HG03460 (cell line): ENCODE results near the gene ASPG.

Experiments
- ATAC-seq: cut with Tn5 transposase; IDR thresholded peaks from one replicate; pipeline ENCODE4 v1.9.1; 2021; ENCODE audit not compliant: unreplicated experiment

Gene ASPG

DNA sequence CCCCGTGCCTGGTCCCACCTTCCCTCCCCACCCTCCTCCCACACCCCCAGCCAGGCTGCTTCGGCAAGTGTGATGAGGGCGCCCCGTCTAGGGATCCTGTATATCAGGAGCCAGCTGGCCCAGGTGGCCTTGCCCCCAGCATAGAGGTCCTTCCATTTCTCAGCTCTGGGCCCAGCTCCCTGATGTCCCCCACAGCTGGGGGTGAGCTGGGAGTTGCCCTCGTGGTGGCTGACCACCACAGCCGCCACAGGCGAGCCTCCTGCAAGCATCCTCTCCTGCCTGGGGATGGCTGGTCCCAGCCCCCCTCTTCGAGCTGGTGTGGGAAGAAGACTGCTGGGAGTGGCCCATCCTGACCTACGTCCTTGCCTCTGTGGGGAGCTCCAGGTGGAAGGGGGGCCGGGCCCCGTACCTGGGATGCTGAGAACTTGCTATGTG, 7.4 kb downstream of the ASPG start:
- no peak for ATAC-seq

GRCh38 chr14:104093366-104094055, 8.0 kb downstream of the ASPG start:
- ATAC-seq = no peak

DNA sequence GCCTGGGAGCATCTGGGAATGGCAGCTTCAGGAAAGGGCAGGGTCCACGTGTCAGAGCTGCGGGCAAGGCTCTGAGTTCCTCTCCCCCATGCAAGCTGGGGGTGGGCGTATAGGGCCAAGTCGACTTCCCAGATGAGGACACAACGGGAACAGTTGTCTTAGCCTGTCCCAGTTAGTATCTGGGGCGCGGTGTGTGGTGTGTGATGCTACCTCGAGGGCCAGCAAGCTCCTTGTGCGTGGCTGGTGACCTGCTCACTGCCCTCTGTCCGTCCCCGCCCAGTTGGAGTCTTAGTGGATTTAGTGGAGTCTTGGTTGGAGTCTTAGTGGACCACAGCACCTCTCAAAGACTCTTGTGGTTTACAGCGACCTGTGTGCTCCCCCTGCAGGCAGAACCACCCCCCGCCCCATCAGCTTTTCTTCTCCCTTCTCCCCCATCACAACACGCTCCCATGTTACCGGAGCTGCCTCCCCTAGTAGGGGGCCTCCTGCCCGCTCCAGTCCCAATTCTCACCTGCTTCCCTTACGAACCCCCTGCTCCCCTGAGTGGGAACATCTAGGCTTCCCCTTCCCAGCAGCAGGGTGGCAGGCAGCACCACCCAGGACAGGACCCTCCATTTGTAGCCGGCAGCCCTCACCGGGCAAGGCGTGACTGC, 8.7 kb downstream of the ASPG start:
- no peak for ATAC-seq

DNA sequence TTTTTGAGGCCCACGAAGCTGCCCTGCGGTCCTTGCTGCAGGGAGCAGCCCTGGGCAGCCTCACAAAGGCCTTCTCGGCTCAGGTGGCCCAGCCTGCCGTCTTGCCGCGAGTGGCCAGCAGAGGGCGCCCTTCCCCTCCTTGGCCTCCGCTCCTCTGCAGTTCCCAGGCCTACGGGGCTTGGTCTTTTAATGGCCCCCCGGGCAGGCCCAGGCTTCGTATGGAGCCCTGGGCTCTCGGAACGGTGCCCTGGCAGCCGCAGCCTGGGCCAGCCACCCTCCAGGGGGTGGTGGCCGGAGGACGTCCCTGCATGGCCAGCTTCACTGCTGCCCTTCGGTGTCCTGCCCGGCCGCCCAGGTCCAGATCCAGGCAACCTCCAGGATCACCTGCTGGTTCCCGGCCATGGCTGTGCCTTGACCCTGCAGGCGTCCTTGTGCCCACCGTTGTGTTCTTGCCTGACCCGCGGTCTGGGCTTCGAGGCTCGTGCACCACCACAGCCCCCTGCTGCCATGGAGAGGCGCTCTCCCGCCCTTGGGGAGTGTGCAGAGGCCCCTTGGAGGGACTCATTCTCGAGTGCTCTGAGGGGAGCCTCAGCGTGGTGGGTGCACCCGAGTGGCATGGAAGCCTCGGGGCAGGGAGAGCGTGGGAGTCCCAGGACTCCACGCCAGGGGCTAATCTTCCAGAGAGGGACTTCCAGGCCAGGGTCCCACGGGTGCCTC, 9.4 kb downstream of the ASPG start:
- ATAC-seq = no peak

DNA sequence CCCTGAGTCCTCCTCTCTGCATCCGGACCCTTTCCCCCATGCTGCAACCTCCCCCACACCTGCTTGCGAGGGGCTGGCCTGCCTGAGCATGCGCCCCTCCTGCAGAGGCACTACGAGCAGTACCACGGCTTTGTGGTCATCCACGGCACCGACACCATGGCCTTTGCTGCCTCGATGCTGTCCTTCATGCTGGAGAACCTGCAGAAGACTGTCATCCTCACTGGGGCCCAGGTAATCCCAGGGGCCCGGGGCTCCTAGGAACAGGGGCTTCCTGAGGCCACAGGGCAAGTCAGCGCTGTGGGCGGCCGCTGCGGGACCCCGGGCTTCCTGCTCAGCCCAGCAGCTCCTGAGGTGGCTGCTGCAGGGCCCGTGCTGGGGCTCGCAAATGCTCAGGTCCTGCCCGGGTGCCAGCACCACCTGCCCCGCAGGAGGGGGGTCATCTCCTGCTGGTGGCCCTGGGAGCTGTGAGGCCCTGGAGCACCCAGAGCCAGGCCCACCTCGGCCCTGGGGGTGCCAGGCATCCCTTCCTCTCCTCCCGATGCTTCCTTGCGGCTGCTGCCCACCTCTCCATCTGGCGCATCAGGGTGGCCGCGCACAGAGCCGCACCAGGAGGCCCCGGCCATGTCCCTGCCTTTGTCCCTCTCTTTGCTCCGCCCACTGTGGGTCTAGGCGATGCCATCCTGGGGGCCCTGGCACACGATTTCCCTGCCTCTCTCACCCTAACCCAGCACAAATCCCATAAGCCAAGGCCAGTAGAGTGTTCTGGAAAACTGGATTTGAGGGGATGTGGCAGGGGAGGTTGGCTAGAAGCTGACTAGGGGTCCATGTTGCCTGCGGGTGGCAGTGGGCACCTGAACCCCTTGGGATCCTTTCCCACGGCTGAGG, 10.2 kb downstream of the ASPG start:
- ATAC-seq = no peak

DNA sequence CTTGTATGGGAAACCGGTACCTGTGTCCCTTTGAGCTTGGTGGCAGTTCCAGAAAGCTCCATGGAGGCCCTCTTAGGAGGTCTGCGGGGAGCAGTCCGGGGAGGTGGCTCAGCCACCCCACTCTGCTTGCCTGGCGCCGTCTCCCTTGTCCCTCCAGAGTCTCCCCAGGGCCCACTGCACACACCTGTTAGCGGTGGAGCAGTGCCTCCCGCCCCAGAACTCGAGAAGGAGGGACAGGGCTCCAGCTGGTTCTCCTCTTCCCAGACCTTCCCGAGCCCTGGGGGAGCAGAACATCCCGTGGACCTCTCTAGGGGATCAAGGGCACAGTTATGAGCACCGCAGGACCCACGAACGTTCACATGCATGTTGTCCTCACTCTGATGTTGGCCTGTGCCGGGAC, 10.8 kb downstream of the ASPG start:
- no peak for ATAC-seq

DNA sequence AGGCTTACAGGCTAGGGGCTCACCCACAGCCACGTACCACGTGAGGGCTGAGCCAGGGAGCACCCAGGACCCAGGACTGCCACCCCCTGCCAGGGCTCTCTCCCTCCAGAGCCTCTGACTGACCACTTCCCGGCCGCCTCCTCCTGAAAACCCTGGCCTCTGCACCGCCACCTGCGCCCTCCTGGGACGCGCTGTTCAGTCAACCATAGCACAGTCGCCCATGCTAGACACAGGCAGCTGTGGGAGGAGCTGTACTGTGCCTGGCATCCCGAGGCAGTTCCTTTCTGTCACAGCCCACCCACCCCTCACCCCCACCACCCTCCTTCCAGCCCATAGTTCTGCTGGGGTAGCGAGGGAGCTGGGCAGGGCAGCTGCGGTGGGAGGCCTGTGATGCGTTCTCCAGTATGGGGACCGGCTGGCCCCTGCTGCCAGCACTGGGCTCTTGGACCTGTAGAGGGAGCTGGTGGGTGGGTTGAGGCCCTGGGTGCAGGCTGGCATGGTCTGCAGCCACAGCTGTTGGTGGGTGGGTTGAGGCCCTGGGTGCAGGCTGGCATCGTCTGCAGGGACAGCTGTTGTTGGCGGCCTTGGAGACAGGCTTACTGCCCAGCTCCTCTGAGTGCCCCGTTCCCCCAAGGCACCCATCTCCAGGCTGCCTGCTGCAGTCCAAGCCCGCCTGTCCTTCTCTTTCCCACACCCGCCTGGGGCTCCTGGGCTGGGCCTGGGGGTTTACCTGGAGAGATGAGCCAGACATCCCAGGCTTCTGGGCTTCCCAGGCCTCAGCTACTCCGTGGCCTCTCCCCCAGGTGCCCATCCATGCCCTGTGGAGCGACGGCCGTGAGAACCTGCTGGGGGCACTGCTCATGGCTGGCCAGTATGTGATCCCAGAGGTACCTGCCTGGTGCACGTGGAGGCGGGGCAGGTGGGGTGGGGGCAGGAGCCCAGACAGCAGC, 11.5 kb downstream of the ASPG start:
- no peak for ATAC-seq

DNA sequence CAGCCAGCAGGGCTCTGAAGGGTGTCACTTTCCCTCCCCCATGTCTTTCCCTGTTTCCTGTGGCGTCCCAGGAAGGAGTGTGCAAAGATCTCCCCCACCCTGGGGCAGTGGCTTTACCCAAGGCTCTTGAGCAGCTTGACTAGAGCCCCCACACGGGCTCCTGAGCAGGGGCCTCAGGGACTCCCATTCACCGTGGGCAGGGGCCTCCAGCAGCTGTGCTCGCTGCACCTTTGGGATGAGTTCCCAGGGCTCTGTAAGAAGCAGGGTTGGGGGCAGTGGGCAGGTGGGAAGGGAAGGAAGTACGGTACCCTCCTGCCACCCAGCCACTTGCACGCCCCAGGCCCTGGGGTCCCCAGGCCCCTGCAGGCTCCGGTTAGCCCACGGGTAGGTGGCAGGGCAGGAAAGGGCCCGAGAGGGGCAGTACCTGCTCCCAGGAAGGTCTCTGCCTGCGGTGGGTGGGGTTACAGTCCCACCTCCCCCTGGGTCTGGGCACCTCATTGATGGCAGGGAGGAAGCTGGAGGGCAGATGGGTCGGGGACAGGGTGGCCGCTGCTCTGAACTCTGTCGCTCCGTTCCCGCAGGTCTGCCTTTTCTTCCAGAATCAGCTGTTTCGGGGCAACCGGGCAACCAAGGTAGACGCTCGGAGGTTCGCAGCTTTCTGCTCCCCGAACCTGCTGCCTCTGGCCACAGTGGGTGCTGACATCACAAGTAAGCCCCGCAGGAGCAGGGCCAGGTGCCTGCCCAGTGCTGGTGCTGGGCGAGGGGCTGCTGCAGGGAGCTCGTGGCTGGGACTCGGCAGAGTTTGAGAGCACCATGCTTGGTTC, 13.0 kb downstream of the ASPG start:
- ATAC-seq = no peak

DNA sequence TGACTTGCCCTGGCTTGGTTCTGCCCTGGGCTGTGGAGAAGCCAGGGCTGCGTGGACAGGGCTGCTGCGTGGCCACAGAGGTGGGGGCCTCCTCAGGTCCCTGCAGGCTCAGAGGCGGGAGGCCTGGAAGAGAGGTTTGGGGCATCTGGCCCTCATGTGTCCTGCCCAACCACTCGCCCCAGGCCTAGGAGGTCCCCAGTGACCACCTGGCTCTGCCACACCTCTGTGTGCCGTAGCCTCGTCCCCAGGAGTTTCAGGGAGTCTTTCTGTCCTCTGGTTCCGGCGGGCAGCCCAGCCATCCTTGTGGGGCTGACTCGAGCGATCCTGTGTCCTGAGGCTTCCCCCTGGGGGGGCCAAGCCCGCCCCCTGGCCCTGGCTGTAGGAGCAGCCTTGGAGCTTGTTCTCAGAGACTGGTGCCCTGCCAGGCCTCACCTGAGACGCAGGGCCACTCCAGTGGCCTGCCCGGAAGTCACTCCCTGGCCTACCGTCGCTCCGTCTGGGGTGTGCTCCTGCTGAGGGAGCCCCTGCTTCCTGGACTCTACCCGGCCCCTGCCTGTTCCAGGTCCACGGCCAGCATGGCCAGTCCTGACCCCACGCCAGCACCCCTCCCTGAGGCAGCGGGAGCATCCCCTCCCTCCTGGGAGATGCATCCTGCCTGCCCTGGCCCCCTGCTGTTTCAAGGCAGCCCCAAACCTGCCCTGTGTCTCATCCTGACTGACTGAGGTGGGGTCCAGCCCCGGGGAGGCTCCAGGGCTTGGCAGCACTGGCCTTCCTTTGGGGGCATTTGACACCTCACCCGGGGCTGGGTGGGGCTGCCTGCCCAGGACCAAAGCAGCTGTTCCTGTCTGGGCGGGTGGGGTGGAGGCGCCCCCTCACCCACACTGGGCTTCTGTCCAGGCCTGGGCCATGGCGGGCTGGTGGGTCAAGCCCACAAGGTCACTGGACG, 13.9 kb downstream of the ASPG start:
- no peak for ATAC-seq

DNA sequence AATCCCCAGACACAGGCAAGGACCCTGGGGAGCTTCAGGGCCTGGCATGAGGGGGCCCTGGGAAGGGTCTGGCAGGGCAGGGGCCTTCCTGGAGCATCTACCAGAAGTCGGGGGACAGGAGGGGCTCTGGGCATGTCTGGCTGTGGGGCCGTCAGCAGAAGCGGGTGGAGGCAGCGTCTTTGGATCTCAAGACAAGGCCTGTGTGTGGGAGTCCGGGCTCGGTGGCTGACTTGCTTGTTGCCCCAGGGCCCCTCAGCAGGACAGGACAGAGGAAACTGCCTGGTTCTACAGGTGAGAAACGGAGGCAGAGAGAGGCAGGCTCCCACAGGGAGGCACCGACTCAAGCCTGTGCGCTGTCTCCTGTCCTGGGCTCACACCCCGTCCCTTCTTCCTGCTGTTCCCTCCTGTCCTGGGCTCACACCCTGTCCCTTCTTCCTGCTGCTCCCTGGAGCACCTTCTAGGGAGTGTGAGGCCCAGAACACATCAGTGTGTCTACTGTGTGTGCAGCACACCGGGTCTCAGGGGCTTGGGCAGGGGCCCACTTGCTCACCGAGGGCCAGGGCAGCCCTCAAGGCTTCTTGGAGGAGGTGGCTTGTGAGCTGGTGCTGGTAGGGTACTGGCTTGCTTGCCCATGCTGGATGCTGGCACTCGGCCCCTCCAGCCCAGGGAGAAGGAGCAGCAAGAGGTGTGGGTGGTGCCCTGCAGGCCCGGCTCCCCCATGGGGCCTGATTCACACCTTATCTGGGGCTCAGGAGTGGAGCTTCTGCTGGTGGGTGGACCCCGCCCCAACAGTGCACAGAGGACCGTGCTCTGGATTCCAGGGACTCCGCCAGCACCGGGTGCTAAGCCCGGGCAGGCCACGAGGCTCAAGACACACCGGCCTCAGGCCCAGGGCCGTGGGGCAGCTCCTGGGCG, 14.9 kb downstream of the ASPG start:
- ATAC-seq = no peak

DNA sequence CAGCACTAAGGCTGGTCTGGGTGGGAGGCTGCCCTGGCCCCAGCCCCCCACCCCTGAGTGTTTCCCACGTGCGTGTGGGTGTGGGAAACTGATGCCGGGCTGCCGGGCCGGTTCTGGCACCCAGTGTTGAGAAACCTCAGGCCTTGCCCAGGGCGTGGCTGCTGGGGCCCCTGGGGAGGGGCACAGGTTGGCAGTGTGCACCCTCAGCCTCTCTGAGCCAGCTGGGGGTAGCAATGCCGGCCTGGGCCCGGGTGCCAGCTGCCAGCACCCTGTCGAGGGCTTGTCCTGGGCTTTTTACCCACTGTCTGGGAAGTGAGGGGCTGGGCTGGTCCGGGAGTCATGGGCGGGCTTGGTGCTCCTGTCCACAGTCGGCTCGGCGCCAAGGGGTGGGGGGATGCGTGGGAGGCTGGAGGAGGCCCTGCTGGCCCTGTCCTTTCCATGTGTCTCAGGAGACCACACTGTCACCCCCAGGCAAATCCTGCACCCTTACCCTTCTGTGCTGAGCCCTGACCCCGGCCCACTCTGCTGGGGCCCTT, 15.7 kb downstream of the ASPG start:
- ATAC-seq = no peak

DNA sequence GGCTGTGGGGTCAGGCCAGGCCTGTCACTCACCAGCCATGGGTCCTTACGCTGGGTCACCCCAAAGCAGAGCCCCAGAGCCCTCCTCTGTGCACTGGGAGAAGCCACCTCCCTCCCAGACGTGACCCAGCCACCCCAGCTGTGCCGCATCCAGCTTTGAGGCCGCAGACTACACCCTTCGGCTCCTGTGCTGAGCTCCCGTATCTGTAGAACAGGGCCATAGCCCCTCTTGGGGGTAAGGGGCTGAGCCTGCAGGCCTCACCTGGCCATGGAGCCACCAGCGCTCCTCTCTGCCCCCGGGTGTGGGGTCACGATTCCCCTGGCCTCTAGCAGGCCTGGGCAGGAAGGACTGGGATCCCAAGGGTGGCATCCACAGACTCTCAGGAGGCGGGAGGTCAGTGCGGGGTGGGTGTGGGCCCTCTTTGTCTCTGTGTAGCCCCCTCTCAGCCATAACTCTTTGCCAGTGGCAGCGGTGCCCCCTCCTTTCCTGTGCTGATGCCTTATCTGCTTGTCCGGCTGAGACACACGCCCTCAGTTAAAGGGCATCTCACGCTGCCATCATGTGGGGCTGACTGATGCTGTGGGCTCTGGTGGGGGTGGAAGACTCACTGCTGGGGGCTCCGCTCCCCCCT, 16.3 kb downstream of the ASPG start:
- ATAC-seq = no peak

- ATAC-seq = no peak
Observed at GRCh38 chr14:104102282-104102914, 16.9 kb downstream of the ASPG start.

DNA sequence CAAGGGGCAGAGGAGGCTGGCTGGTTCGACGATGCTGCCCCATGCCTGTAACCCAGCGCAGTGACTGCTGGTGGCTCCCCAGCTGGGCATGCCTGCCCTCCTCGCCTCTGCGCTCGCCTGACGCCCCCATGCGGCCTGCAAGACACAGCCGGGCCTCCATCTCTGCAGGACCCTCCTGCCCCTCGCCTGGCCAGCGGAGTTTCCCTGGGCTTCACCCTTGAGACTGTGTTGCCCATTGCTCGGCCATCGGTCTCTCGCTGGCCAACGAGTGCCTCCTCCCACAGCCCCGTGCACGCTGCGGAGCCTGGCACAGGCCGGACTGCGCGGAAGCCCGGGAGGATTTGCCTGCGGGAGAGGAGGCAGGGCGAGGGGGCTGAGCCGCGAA, 17.6 kb downstream of the ASPG start:
- no peak for ATAC-seq

DNA sequence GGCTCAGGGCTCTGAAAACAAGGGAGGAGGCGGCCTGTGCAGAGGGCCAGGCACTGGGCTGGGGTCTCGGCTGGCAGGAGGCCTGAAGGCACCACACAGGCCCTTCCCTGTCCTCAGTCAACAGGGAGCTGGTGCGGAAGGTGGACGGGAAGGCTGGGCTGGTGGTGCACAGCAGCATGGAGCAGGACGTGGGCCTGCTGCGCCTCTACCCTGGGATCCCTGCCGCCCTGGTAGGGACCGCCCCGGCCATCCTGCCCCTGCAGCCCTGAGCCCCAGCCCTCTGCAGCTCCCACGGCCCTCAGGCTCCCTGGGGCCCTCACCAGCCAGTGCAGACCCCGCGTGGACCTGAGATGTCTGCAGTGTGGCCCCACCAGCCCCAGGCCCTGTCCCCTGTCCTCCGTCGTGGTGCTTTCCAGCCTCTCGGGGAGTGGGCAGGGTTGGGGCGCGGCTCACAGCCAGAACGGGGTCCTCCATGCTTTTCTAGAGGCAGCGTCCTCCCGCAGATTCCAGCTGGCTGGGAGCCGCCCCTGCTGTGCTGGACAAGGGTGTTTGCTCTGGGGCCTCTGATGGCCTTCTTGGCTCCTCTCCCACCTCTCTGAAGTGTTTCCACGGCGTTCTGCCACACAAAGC, 18.1 kb downstream of the ASPG start:
- no peak for ATAC-seq
